ENCODE data around the gene APOA1. TPM values are rescaled to one million over a fixed set of nuclear protein-coding genes. Genes with fewer than 3 reads are reported as not detected.

Gene APOA1
- total and polyA plus RNA-seq, 2 of the 4 experiments (the other 2 are of a cell fraction): 0.18 to 0.89 TPM

DNA sequence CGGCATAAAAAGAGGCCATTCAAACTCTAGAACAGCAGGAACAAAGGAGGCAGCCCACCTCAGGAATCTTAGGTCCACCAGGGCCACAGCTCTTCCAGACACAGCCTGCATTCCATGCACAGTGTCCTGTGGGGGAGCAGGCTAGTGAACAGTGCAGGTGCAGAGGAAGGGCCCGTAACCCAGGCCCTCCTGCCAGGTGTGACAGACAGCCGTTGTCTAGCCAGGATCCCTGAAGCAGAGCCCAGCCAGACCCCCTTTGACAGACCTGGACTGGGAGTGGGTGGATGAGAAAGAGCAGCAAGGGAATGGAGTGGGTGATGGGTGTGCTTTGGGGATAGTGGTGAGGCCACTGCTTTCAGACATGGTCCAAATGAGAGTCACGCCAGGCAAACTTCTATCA is 48.4 kb downstream of the APOA1 start:
- no peak overlapping the region for H3K56ac ChIP-seq (ENCODE audit: extremely low read depth, insufficient read depth, low read length)
- H2BK5ac ChIP-seq (ENCODE audit: low read depth, low read length, poor library complexity, severe bottlenecking): no peak overlapping the region
- in situ Hi-C loops (cut with MboI; ENCODE audit: low sequenced_read_pairs): loop anchor here (5.0 kb wide), 1 partner anchor 443 kb away; the partner anchor contains the start of genes PCSK7 and RNF214
- no peaks in the 10 kb centered on the region for H3K27me3 ChIP-seq (ENCODE audit: control insufficient read depth, insufficient read depth, low read length)
- WGBS, 2 experiments (ENCODE audit: extremely low coverage in 2 of 2, insufficient read length in 1 of 2): no CpG with 5 or more reads among the region's 4 CpGs
- no peak overlapping the region for H2BK15ac ChIP-seq (ENCODE audit: low read depth, low read length)
- no peak overlapping the region for H2AFZ ChIP-seq (replicated peaks; ENCODE audit: low read length, poor library complexity)
- dilution Hi-C loops (cut with HindIII; ENCODE audit: low sequenced_read_pairs, unreplicated experiment): no loop called here
- H3K23ac ChIP-seq (ENCODE audit: low read depth, low read length): 0 out of 2 replicates have a peak overlapping the region, but pooled peaks have one; percentile 10
- H4K20me1 ChIP-seq (ENCODE audit: insufficient read depth, low read length): 0 out of 2 replicates have a peak, but pooled peaks cover 4% of the 10 kb centered on the region
- H3K27ac ChIP-seq (ENCODE audit: insufficient read depth, low read length): no peak overlapping the region
- no peak overlapping the region; the same call in 1 of the 2 replicates for H2BK20ac ChIP-seq (ENCODE audit: low read depth, low read length)
- H3K9me1 ChIP-seq (ENCODE audit: insufficient read depth, low read length): peaks cover 24% of the 10 kb centered on the region
- no peak overlapping the region for H3K14ac ChIP-seq (replicated peaks; ENCODE audit: low read depth, low read length)
- POLR2A ChIA-PET (ENCODE audit: unreplicated experiment): no interaction called here
- no peak overlapping the region for H3K4me3 ChIP-seq (ENCODE audit: insufficient read depth, low read depth, low read length)
- peaks cover 6% of the 10 kb centered on the region for H3K4me1 ChIP-seq (ENCODE audit: control insufficient read depth, insufficient read depth, low read length)
- H4K91ac ChIP-seq (ENCODE audit: insufficient read depth, low read depth, low read length): 0 out of 2 replicates have a peak overlapping the region, but pooled peaks have one; percentile 75
- no peak overlapping the region for H3K9ac ChIP-seq (ENCODE audit: low read depth, low read length)
- H4K8ac ChIP-seq (ENCODE audit: low read depth in 2 of 2, low read length in 2 of 2): peak overlapping the region; percentile 96 to 98; a peak in 2 of 4 replicates
- no peak for DNase-seq
- H2AK5ac ChIP-seq (ENCODE audit: low read depth, low read length): no peak overlapping the region
- no peak overlapping the region for H3K4me2 ChIP-seq (ENCODE audit: low read depth, low read length)
- H2AK9ac ChIP-seq (replicated peaks; ENCODE audit: low read depth, low read length, poor library complexity): peak overlapping the region; percentile 28
- peaks cover 21% of the 10 kb centered on the region for H3K36me3 ChIP-seq (ENCODE audit: control insufficient read depth, insufficient read depth, low read length)
- no peak overlapping the region for H2BK120ac ChIP-seq (ENCODE audit: low read depth, low read length)
- no peaks in the 10 kb centered on the region for H3K9me3 ChIP-seq (ENCODE audit: control insufficient read depth, insufficient read depth, low read length)
- H4K5ac ChIP-seq (ENCODE audit: low read depth, low read length): no peak overlapping the region
- H3K4ac ChIP-seq (ENCODE audit: low read depth, low read length): no peak overlapping the region
- no peak for TF ChIP-seq RCOR1 (IDR thresholded peaks at IDR 0.05; ENCODE audit: insufficient replicate concordance, low read length)
- H3K79me1 ChIP-seq (ENCODE audit: low read depth in 1 of 2, low read length in 2 of 2): peaks cover 37 to 46% of the 10 kb centered on the region in 2 experiments
- no peak for ATAC-seq (ENCODE audit: low read depth)
- intact Hi-C loops (cut with micrococcal nuclease): loop anchor here (1.0 kb wide), 1 partner anchor 47 kb away; no protein-coding TSS in a partner anchor
- CTCF ChIA-PET: no interaction called here
- H3K18ac ChIP-seq (ENCODE audit: low read depth, low read length): no peak overlapping the region
- no TSS peak for BruUV-seq (replicated peaks)

Data from IMR-90 (cell line).